Gastroesophageal sphincter (tissue), 4 donors: ENCODE measurements around the gene CCDC83. TPM values are rescaled to one million over a fixed set of nuclear protein-coding genes. Genes with fewer than 3 reads are reported as not detected.

Source experiments
- ATAC-seq: fragments of 150-250 bp; one replicate; pipeline ENCODE4 v1.9.1; 2016; ENCODE audit warnings: mild to moderate bottlenecking, moderate library complexity
- H3K27ac ChIP-seq, 4 donors: fragments of 200-600 bp; sonication (generic) in 3 of 4; 1 replicate in 3 of 4; 2 replicates in 1 of 4; pipeline ENCODE4 v1.5.1; 2016 to 2019
- H3K27me3 ChIP-seq: fragments of 200-600 bp; sonication (generic); one replicate; pipeline ENCODE4 v1.5.1; 2019
- H3K36me3 ChIP-seq, 2 donors: fragments of 200-600 bp; sonication (generic); one replicate each; pipeline ENCODE4 v1.5.1; 2019; ENCODE audit warnings: control low read depth in 1 of 2
- H3K4me1 ChIP-seq, 3 donors: fragments of 200-600 bp; sonication (generic); 1 replicate in 2 of 3; 2 replicates in 1 of 3; pipeline ENCODE4 v1.5.1; 2016 to 2019; ENCODE audit warnings: control low read depth in 2 of 3
- H3K4me3 ChIP-seq, 2 donors: fragments of 200-600 bp; sonication (generic); one replicate each; pipeline ENCODE4 v1.5.1; 2019; ENCODE audit warnings: mild to moderate bottlenecking in 1 of 2, moderate library complexity in 1 of 2
- H3K9me3 ChIP-seq, 3 donors: fragments of 200-600 bp; sonication (generic); one replicate each; pipeline ENCODE4 v1.5.1; 2017 to 2019; ENCODE audit warnings: control low read depth in 2 of 3
- EP300 ChIP-seq: sonication (generic); formaldehyde crosslinking; IDR thresholded peaks from one replicate; pipeline ENCODE4 v1.6.1; 2017; ENCODE audit warnings: antibody characterized with exemption, mild to moderate bottlenecking
- POLR2A ChIP-seq, 2 donors: fragments of 450-650 bp; IDR thresholded peaks; one replicate each; pipeline ENCODE4 v1.6.1; 2017; ENCODE audit warnings: antibody characterized with exemption in 2 of 2, mild to moderate bottlenecking in 2 of 2, moderate library complexity in 1 of 2
- POLR2AphosphoS5 ChIP-seq: sonication (generic); formaldehyde crosslinking; IDR thresholded peaks from one replicate; pipeline ENCODE4 v1.6.1; 2017; ENCODE audit warnings: antibody characterized with exemption
- WGBS, 2 donors: methylation state at CpG; one replicate each; pipeline ENCODE4 v1.1.5; 2018; ENCODE audit warnings: low coverage in 1 of 2; 5-methylcytosine and 5-hydroxymethylcytosine counted together
- total RNA-seq, 4 donors: library from RNA; depleted of rRNA; stranded (reverse); fragments of >200 nt; gene quantifications; one replicate each; pipeline ENCODE4 v1.1.0, GENCODE V29; 2016
- TF ChIP-seq, protein P1 (sequence below), 4 experiments: fragments of 200-600 bp in 2 of 4; fragments of 450-650 bp in 2 of 4; sonication (generic) in 1 of 4; IDR thresholded peaks; one replicate each; pipeline ENCODE4 v1.5.1; 2017 to 2019; ENCODE audit warnings: antibody characterized with exemption in 4 of 4, mild to moderate bottlenecking in 2 of 4, moderate library complexity in 2 of 4

CCDC83 gene
- total RNA-seq, 4 donors from 2014 or later = not detected

DNA sequence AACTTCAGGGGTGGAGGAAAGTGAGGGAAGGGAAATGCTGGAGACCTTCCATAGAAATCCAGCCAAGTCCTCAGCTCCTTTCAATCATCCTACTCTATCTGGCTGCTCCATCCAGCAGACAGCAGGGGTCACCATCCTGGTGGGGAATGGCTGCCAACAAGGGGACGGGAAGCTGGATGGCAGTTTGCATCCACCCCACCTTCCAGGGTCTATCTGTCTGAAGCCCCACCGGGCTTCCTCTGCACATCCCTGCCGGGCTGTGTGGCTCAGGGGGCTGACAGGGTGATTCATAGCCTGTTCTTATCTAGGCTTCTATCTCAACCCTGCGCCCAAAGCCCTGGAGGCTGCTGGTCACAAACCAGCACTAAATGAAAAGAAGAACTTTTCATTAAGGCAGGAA is 45.3 kb upstream of the CCDC83 start:
- ATAC-seq = no peak
- H3K4me1 ChIP-seq = peaks cover 0 to 17% (median 5%) of the 10 kb centered on the region in 3 donors
- H3K9me3 ChIP-seq = no peaks in the 10 kb centered on the region
- TF ChIP-seq, protein P1, sequence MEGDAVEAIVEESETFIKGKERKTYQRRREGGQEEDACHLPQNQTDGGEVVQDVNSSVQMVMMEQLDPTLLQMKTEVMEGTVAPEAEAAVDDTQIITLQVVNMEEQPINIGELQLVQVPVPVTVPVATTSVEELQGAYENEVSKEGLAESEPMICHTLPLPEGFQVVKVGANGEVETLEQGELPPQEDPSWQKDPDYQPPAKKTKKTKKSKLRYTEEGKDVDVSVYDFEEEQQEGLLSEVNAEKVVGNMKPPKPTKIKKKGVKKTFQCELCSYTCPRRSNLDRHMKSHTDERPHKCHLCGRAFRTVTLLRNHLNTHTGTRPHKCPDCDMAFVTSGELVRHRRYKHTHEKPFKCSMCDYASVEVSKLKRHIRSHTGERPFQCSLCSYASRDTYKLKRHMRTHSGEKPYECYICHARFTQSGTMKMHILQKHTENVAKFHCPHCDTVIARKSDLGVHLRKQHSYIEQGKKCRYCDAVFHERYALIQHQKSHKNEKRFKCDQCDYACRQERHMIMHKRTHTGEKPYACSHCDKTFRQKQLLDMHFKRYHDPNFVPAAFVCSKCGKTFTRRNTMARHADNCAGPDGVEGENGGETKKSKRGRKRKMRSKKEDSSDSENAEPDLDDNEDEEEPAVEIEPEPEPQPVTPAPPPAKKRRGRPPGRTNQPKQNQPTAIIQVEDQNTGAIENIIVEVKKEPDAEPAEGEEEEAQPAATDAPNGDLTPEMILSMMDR (IDR thresholded peaks at IDR 0.05) = no peak
- TF ChIP-seq POLR2AphosphoS5 (no peak), POLR2A (IDR thresholded peaks at IDR 0.05) (no peak), EP300 (no peak)
- H3K36me3 ChIP-seq = no peaks in the 10 kb centered on the region
- H3K27ac ChIP-seq = peak overlapping the region in 1 of 4 donors; percentile 64
- H3K4me3 ChIP-seq = peak overlapping the region in 1 of 2 donors; percentile 61
- no peaks in the 10 kb centered on the region for H3K27me3 ChIP-seq
- WGBS, 2 donors = 60% methylated on average over 3 of the region's 4 CpGs; no CpG with 5 or more reads in 1 of the 2 donors

DNA sequence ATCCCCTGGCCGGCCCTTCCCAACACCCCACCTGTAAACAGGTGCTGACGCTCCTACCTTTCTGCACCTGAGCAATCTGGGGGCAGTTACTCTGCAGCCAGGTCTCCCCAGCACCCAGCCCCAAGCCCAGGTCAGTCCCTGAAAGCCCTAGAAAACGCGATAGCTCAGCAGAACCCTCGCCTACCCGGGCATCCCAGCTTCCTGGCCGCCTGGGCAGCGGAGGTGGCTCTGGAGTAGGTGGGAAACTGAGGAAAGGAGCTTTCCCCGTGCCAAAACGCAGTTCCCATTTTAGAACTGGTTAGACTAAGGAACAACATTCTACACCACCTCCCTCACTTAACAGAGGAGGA is 44.7 kb upstream of the CCDC83 start:
- Histone ChIP-seq H3K27me3 (no peaks in the 10 kb centered on the region), H3K4me1 (peaks cover 0 to 17% (median 5%) of the 10 kb centered on the region in 3 donors), H3K9me3 (no peaks in the 10 kb centered on the region), H3K4me3 (peak overlapping the region; percentile 61 to 67), H3K27ac (peak overlapping the region in 3 of 4 donors; percentile 16 to 64 (median 18)), H3K36me3 (no peaks in the 10 kb centered on the region)
- TF ChIP-seq POLR2AphosphoS5 = no peak
- TF ChIP-seq POLR2A (IDR thresholded peaks at IDR 0.05) = no peak
- TF ChIP-seq, protein P1 (IDR thresholded peaks at IDR 0.05) = no peak
- no peak for TF ChIP-seq EP300
- 0% methylated on average over 1 to 2 of the region's 10 CpGs for WGBS, 2 donors
- ATAC-seq = no peak

DNA sequence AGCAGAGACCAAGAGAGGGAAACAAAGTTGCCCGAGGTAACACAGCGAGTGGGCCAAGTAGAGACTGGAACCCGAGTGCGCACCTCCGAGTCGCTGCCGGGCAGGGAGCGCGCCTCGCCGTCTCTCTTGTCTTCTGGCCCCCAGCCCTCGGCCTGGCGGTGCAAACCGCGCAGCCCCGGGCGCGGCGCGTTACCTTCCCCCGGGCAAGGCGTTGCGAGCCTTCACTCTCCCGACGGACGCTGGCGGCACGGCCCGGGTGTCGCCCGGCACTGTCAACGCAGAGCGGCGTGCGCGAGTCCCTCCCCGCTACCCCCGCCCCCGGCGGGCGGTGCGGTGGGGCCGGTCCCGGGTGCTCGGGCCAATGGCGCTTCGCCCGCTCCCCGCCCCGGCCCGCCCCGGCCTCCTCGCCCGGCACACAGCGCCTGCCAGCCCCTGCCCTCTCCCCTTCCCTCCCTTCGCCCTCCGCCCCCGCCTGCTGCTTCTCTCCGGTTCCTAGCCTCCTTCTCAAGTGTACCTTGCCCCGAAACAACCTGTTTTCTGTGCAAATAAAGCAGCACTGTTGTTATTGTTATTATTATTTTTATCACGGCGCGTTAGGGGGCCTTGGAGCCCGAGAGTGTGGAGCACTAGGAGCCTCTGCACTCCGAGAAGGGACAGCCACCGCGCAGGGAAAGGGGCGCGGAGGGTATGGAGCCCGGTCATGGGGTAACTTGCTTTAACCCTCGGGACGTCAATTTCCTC is 44.1 kb upstream of the CCDC83 start, which contains the start of gene SYTL2:
SYTL2 (minus strand) TSS at position 271 of the 741 bp plus-strand sequence. CDS start 53,416 bp downstream, outside the sequence.
- Histone ChIP-seq H3K27ac (peak within 1 kb of the TSS in 3 of 4 donors; percentile 16 to 64 (median 18)), H3K36me3 (no peaks in the 10 kb centered on the region), H3K9me3 (no peaks in the 10 kb centered on the region), H3K27me3 (no peaks in the 10 kb centered on the region), H3K4me1 (peaks cover 0 to 17% (median 5%) of the 10 kb centered on the region in 3 donors), H3K4me3 (peak within 1 kb of the TSS; percentile 61 to 67)
- WGBS, 2 donors = 0 to 3% methylated on average over 12 to 14 of the region's 72 CpGs
- TF ChIP-seq, protein P1 (IDR thresholded peaks at IDR 0.05) = peak in 2 of 4 experiments; percentile 17 to 31
- peak; percentile 33 to 59 for TF ChIP-seq POLR2A (IDR thresholded peaks at IDR 0.05)
- TF ChIP-seq EP300 = no peak
- peak; percentile 68 for TF ChIP-seq POLR2AphosphoS5
- ATAC-seq = peak; percentile 96

DNA sequence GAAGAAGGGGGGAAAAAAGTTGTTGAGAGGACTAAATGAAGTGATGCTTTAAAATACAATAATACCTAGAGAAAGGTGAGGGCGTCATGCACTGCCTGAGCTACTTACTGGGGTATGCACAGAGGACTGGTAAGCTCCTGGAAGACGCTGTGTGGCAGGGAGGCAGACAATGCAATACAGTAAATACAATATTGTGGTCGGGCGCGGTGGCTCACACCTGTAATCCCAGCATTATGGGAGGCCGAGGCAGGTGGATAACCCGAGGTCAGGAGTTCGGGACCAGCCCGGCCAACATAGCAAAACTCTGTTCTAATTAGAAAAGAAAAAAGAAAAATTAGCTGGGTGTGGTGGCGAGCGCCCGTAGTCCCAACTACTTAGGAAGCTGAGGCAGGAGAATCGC is 43.6 kb upstream of the CCDC83 start:
- H3K4me1 ChIP-seq = peaks cover 0 to 17% (median 5%) of the 10 kb centered on the region in 3 donors
- 75 to 82% methylated on average over 8 to 13 of the region's 13 CpGs for WGBS, 2 donors
- ATAC-seq = no peak
- peak overlapping the region in 1 of 4 donors; percentile 64 for H3K27ac ChIP-seq
- TF ChIP-seq EP300 (no peak), POLR2A (IDR thresholded peaks at IDR 0.05) (no peak), POLR2AphosphoS5 (no peak)
- TF ChIP-seq, protein P1 (IDR thresholded peaks at IDR 0.05) = no peak
- no peaks in the 10 kb centered on the region for H3K36me3 ChIP-seq
- no peaks in the 10 kb centered on the region for H3K9me3 ChIP-seq
- no peaks in the 10 kb centered on the region for H3K27me3 ChIP-seq
- peak overlapping the region; percentile 61 to 67 for H3K4me3 ChIP-seq

DNA sequence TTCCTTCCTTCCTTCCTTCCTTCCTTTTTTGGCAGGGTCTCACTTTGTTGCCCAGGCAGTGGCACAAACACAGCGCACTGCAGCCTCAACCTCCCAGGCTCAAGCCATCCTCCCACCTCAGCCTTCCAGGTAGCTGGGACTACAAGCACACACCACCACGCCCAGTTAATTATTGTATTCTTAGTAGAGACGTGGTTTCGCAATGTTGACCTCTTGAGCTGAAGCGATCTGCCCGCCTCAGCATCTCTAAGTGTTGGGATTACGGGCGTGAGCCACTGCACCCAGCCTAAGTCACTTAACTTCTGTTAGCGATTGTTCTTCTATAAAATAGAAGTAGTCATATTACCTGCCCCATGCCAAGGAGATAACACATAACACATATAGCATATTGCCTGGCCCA is 41.5 kb upstream of the CCDC83 start:
- H3K27me3 ChIP-seq = no peaks in the 10 kb centered on the region
- 97 to 100% methylated on average over 4 to 8 of the region's 9 CpGs for WGBS, 2 donors

More for the DNA sequence above, 41.5 kb upstream of the CCDC83 start:
- TF ChIP-seq POLR2A (IDR thresholded peaks at IDR 0.05) (no peak), POLR2AphosphoS5 (no peak), EP300 (no peak)
- TF ChIP-seq, protein P1 (IDR thresholded peaks at IDR 0.05) = no peak
- Histone ChIP-seq H3K4me3 (no peak overlapping the region), H3K27ac (no peak overlapping the region), H3K36me3 (no peaks in the 10 kb centered on the region), H3K4me1 (peaks cover 0 to 17% (median 5%) of the 10 kb centered on the region in 3 donors), H3K9me3 (no peaks in the 10 kb centered on the region)
- no peak for ATAC-seq
